ENCODE measurements around the gene LMO7.

The LMO7 gene

GRCh38 chr13:75635828-75636435, at the start of gene LMO7:
Gene LMO7, plus strand, starts transcription at chr13:75636330. Its CDS starts 328 bp downstream, at chr13:75636658.
- DNase-seq = peak; percentile 29

- no peak for DNase-seq
Observed at GRCh38 chr13:75587679-75588078, 48.5 kb upstream of the LMO7 start.

GRCh38 chr13:75596657-75597182, 39.4 kb upstream of the LMO7 start:
- DNase-seq = no peak

GRCh38 chr13:75600371-75600770, 35.8 kb upstream of the LMO7 start:
- no peak for DNase-seq

- DNase-seq = no peak
Observed at GRCh38 chr13:75603038-75603437, 33.1 kb upstream of the LMO7 start.

GRCh38 chr13:75607447-75607846, 28.7 kb upstream of the LMO7 start:
- no peak for DNase-seq

GRCh38 chr13:75610466-75610865, 25.7 kb upstream of the LMO7 start:
- DNase-seq = no peak

GRCh38 chr13:75612354-75612753, 23.8 kb upstream of the LMO7 start:
- DNase-seq = no peak

- no peak for DNase-seq
Observed at GRCh38 chr13:75617230-75617629, 18.9 kb upstream of the LMO7 start.

- DNase-seq = no peak
Observed at GRCh38 chr13:75618308-75618707, 17.8 kb upstream of the LMO7 start.

- DNase-seq = no peak
Observed at GRCh38 chr13:75620020-75620419, 16.1 kb upstream of the LMO7 start.

- no peak for DNase-seq
Observed at GRCh38 chr13:75621147-75621546, 15.0 kb upstream of the LMO7 start.

- DNase-seq = no peak
Observed at GRCh38 chr13:75628801-75629200, 7.3 kb upstream of the LMO7 start.

GRCh38 chr13:75633285-75633684, 2.8 kb upstream of the LMO7 start:
- DNase-seq = no peak

GRCh38 chr13:75635101-75635827, 866 bp upstream of the LMO7 start:
- DNase-seq = no peak

- DNase-seq = peak; percentile 42
Observed at GRCh38 chr13:75636436-75637180, 478 bp downstream of the LMO7 start.

GRCh38 chr13:75637181-75637750, 1.1 kb downstream of the LMO7 start:
- DNase-seq = no peak

- no peak for DNase-seq
Observed at GRCh38 chr13:75639454-75639853, 3.3 kb downstream of the LMO7 start.

GRCh38 chr13:75641026-75641425, 4.9 kb downstream of the LMO7 start:
- DNase-seq = no peak

- DNase-seq = no peak
Observed at GRCh38 chr13:75643182-75643581, 7.1 kb downstream of the LMO7 start.

GRCh38 chr13:75643693-75644092, 7.6 kb downstream of the LMO7 start:
- DNase-seq = no peak

GRCh38 chr13:75645141-75645540, 9.0 kb downstream of the LMO7 start:
- no peak for DNase-seq

- DNase-seq = no peak
Observed at GRCh38 chr13:75647126-75647784, 11.1 kb downstream of the LMO7 start.
